Vagina (tissue), 2 donors: ENCODE results near the gene COPS4.
"Not testable (repeated sequence)": the region's sequence is repeated elsewhere in the genome, so short reads cannot be mapped to it uniquely, and the experiment has no call there.

ENCODE experiments used
- CTCF ChIP-seq, 3 experiments: fragments of 450-650 bp in 2 of 3; fragments of 200-600 bp in 1 of 3; sonication (generic) in 1 of 3; IDR thresholded peaks; one replicate each; pipeline ENCODE4 v1.5.1; 2017 to 2019; ENCODE audit warnings: antibody characterized with exemption in 3 of 3, mild to moderate bottlenecking in 2 of 3, moderate library complexity in 2 of 3
- POLR2A ChIP-seq, 2 donors: fragments of 450-650 bp; IDR thresholded peaks; one replicate each; pipeline ENCODE4 v1.6.1; 2017; ENCODE audit warnings: antibody characterized with exemption in 2 of 2, mild to moderate bottlenecking in 2 of 2, moderate library complexity in 2 of 2
- POLR2AphosphoS5 ChIP-seq, 2 donors: sonication (generic); formaldehyde crosslinking; IDR thresholded peaks; one replicate each; pipeline ENCODE4 v1.9.0; 2017; ENCODE audit warnings: antibody characterized with exemption in 2 of 2, mild to moderate bottlenecking in 2 of 2, low read depth in 1 of 2; ENCODE audit not compliant: insufficient read depth in 1 of 2

GRCh38 chr4:83003044-83003791 is 31.8 kb upstream of the COPS4 start:
- not testable (repeated sequence) for TF ChIP-seq CTCF (IDR thresholded peaks at IDR 0.05); POLR2A (IDR thresholded peaks at IDR 0.05); POLR2AphosphoS5 (IDR thresholded peaks at IDR 0.05; ENCODE audit: insufficient read depth in 1 of 2, low read depth in 1 of 2)
